Thymus (tissue), 2 donors: ENCODE data around the gene TNMD. TPM values are rescaled to one million over a fixed set of nuclear protein-coding genes. Genes with fewer than 3 reads are reported as not detected.

Experiments used
- polyA plus RNA-seq: library from polyadenylated mRNA; stranded (reverse); fragments of 200-250 nt; gene quantifications from one replicate; pipeline ENCODE4 v1.2.3, GENCODE V29; 2013
- total RNA-seq: library from RNA; stranded (reverse); fragments of 120-200 nt; gene quantifications from one replicate; pipeline ENCODE4 v1.2.4, GENCODE V29; 2013
- donor health status: healthy.

TNMD gene
- total and polyA plus RNA-seq, 2 donors, result 0.57 to 1.1 TPM

Other genes with a start within 250 kb of the TNMD start
- 0.76 TPM for gene PCDH19, start 174.7 kb upstream of the TNMD start, total RNA-seq
- 0.46 TPM for gene PCDH19, start 174.7 kb upstream of the TNMD start, polyA plus RNA-seq
- 14.0 TPM for gene TSPAN6, start 51.9 kb downstream of the TNMD start, total RNA-seq
- 15.6 TPM for gene TSPAN6, start 51.9 kb downstream of the TNMD start, polyA plus RNA-seq
- 1.6 TPM for gene SRPX2, start 59.3 kb downstream of the TNMD start, total RNA-seq
- gene SRPX2, start 59.3 kb downstream of the TNMD start, polyA plus RNA-seq, result 2.2 TPM
- gene SYTL4, start 147.2 kb downstream of the TNMD start, total RNA-seq, result 0.94 TPM
- gene SYTL4, start 147.2 kb downstream of the TNMD start, polyA plus RNA-seq, result 2.1 TPM
- gene CSTF2, start 235.5 kb downstream of the TNMD start, total RNA-seq, result 20.4 TPM
- gene CSTF2, start 235.5 kb downstream of the TNMD start, polyA plus RNA-seq, result 6.0 TPM